CD4-positive, alpha-beta T cell treated with Interleukin-10 for 1 hour (primary cell): ENCODE data around the gene ZNF774.
"Not testable (repeated sequence)": the region's sequence is repeated elsewhere in the genome, so short reads cannot be mapped to it uniquely, and the experiment has no call there.

Experiments
- DNase-seq: peaks from one replicate; pipeline ENCODE4 v3.0.0-alpha.2; 2020

ZNF774 gene

GRCh38 chr15:90393040-90393439 lies 41.0 kb downstream of the ZNF774 start:
- DNase-seq = no peak

GRCh38 chr15:90394074-90394473 lies 42.0 kb downstream of the ZNF774 start:
- no peak for DNase-seq

GRCh38 chr15:90394748-90395442 lies 42.8 kb downstream of the ZNF774 start:
- DNase-seq = no peak

- DNase-seq = no peak
These were observed 44.2 kb downstream of the ZNF774 start for GRCh38 chr15:90396321-90396720.

GRCh38 chr15:90400005-90400758 lies 48.1 kb downstream of the ZNF774 start:
- peak; percentile 49 for DNase-seq

- DNase-seq = peak; percentile 92
These were observed 48.8 kb downstream of the ZNF774 start for GRCh38 chr15:90400759-90401314.

GRCh38 chr15:90401495-90401894 lies 49.4 kb downstream of the ZNF774 start:
- DNase-seq = no peak

GRCh38 chr15:90402223-90402622 lies 50.1 kb downstream of the ZNF774 start:
- DNase-seq = no peak

GRCh38 chr15:90402767-90403166 lies 50.7 kb downstream of the ZNF774 start:
- DNase-seq = no peak

GRCh38 chr15:90405055-90405607 lies 53.0 kb downstream of the ZNF774 start:
- DNase-seq = no peak

- DNase-seq = no peak
These were observed 55.3 kb downstream of the ZNF774 start for GRCh38 chr15:90407336-90407735.

GRCh38 chr15:90407871-90408317 lies 55.8 kb downstream of the ZNF774 start:
- DNase-seq = peak; percentile 71

- no peak for DNase-seq
These were observed 56.6 kb downstream of the ZNF774 start for GRCh38 chr15:90408657-90409056.

- DNase-seq = not testable (repeated sequence)
These were observed 57.5 kb downstream of the ZNF774 start for GRCh38 chr15:90409587-90409986.

GRCh38 chr15:90410316-90410715 lies 58.2 kb downstream of the ZNF774 start:
- DNase-seq = not testable (repeated sequence)

- DNase-seq = no peak
These were observed 59.1 kb downstream of the ZNF774 start for GRCh38 chr15:90411176-90411575.
